AG04449 (cell line): ENCODE measurements around the gene EFNA5.
"Not testable (repeated sequence)": the region's sequence is repeated elsewhere in the genome, so short reads cannot be mapped to it uniquely, and the experiment has no call there.

ENCODE experiments used
- CTCF ChIA-PET: fragments of 350-600 bp; formaldehyde crosslinking; extraction: SDS; loops from one replicate; lab custom pipeline; 2021; ENCODE audit warnings: antibody characterized with exemption; lab: Yijun Ruan, JAX
- POLR2A ChIA-PET: fragments of 400-600, 350-600 bp; formaldehyde crosslinking; extraction: SDS; loops from one replicate; lab custom pipeline; 2020; ENCODE audit warnings: antibody characterized with exemption, inconsistent platforms; lab: Yijun Ruan, JAX
- DNase-seq: peaks from one replicate; pipeline ENCODE4 v3.0.0-alpha.2; 2010; ENCODE audit warnings: low read depth, low spot score
- H3K4me3 ChIP-seq: 2 replicates; pipeline ENCODE4 v1.5.1; 2011; ENCODE audit warnings: low read depth, mild to moderate bottlenecking, control low read depth, low read length
- TF ChIP-seq, protein P1 (sequence below): IDR thresholded peaks from one replicate; pipeline ENCODE4 v1.5.1; 2011; ENCODE audit warnings: mild to moderate bottlenecking, moderate library complexity, low read length, control low read depth, inconsistent platforms; ENCODE audit not compliant: insufficient read depth; ENCODE audit errors: missing control alignments

EFNA5 gene

DNA sequence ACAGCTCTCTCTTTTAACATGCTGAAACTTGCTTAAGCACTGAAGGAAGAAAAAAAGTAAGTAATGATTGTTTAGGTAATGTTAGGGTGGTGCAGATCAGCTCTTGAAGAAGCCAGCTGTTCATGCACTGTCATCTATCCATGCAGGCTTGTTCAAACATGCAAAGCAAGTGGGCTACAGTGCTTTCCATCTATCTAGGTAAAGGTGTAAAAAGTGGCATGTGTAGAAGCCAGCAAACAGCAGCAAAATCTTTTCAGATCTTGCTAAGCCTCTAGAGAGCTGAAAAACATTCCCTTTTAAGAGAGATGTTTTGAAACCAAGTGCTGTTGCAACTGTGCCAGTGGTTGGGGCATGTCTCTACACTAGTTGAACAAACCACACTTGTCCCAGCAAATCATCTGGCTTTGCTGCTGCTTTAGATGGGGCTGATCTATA, 214.4 kb downstream of the EFNA5 start:
- ChIA-PET POLR2A (no interaction called here), CTCF (no interaction called here)
- TF ChIP-seq, protein P1, sequence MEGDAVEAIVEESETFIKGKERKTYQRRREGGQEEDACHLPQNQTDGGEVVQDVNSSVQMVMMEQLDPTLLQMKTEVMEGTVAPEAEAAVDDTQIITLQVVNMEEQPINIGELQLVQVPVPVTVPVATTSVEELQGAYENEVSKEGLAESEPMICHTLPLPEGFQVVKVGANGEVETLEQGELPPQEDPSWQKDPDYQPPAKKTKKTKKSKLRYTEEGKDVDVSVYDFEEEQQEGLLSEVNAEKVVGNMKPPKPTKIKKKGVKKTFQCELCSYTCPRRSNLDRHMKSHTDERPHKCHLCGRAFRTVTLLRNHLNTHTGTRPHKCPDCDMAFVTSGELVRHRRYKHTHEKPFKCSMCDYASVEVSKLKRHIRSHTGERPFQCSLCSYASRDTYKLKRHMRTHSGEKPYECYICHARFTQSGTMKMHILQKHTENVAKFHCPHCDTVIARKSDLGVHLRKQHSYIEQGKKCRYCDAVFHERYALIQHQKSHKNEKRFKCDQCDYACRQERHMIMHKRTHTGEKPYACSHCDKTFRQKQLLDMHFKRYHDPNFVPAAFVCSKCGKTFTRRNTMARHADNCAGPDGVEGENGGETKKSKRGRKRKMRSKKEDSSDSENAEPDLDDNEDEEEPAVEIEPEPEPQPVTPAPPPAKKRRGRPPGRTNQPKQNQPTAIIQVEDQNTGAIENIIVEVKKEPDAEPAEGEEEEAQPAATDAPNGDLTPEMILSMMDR, result no peak
- H3K4me3 ChIP-seq, result no peak overlapping the region
- DNase-seq, result no peak

DNA sequence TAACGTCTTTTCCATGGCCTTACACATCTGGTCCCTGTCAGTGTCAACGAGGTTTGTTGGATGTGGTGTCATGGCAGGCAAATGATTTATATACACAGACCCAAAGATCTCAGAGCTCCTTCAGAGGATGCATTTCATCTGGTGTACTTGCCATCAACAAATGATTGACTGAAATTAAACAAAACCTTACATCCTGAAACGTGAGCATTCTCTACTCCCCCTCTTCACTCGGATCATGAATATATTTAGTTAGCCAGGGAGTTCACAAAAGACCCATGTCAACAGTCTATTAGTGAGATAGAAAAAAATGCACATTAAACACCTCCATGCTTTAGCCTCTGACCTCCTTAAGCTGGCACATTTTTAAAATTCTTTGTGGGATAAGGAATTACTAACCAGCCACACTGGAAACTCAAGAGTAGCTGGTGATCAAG, 215.6 kb downstream of the EFNA5 start:
- no peak overlapping the region for H3K4me3 ChIP-seq
- ChIA-PET POLR2A (no interaction called here), CTCF (no interaction called here)
- TF ChIP-seq, protein P1, result no peak
- no peak for DNase-seq

GRCh38 chr5:107451827-107452226, 218.9 kb downstream of the EFNA5 start:
- CTCF ChIA-PET, POLR2A ChIA-PET, H3K4me3 ChIP-seq, DNase-seq: not testable (repeated sequence)

GRCh38 chr5:107451028-107451427, 219.7 kb downstream of the EFNA5 start:
- no peak for DNase-seq
- TF ChIP-seq, protein P1, result no peak
- ChIA-PET CTCF (no interaction called here), POLR2A (no interaction called here)
- H3K4me3 ChIP-seq, result no peak overlapping the region

GRCh38 chr5:107450531-107450930, 220.2 kb downstream of the EFNA5 start:
- DNase-seq, result no peak
- ChIA-PET CTCF (no interaction called here), POLR2A (no interaction called here)
- TF ChIP-seq, protein P1, result no peak
- no peak overlapping the region for H3K4me3 ChIP-seq

- TF ChIP-seq, protein P1, result no peak
- DNase-seq, result no peak
- CTCF ChIA-PET, result no interaction called here
- H3K4me3 ChIP-seq, result no peak overlapping the region
- POLR2A ChIA-PET, result no interaction called here
Measured at GRCh38 chr5:107449369-107449768, 221.4 kb downstream of the EFNA5 start.

- TF ChIP-seq, protein P1, result no peak
- DNase-seq, result no peak
- H3K4me3 ChIP-seq, result no peak overlapping the region
- CTCF ChIA-PET, result no interaction called here
- POLR2A ChIA-PET, result no interaction called here
Measured at GRCh38 chr5:107447587-107447986, 223.2 kb downstream of the EFNA5 start.
